Natural killer cell treated with Interleukin-12 subunit alpha and Interleukin-12 subunit beta and Interleukin-15 and Interleukin-18, amount 100 ng/mL, for 72 hours (primary cell): ENCODE results near the gene ABHD13. TPM values are rescaled to one million over a fixed set of nuclear protein-coding genes. Genes with fewer than 3 reads are reported as not detected.
A peak's percentile ranks its signal among the peaks of the same experiment; 100 is the strongest.

Source experiments
- ATAC-seq, 2 donors: fragments of 150-1000 bp; cut with Tn5 transposase in 1 of 2; sonication (Bioruptor Pico), chemical (Tn5 transposase) in 1 of 2; 2 replicates each; pipeline ENCODE4 v1.10.0; 2021
- DNase-seq: peaks from one replicate; pipeline ENCODE4 v3.0.0; 2022; ENCODE audit warnings: low spot score
- H3K27ac Mint-ChIP-seq, 2 donors: 1 replicate in 1 of 2; 2 replicates in 1 of 2; pipeline ENCODE4 v1.8.0; 2022; ENCODE audit warnings: mixed read lengths in 2 of 2, mild to moderate bottlenecking in 1 of 2, moderate library complexity in 1 of 2
- H3K27me3 Mint-ChIP-seq, 2 donors: 1 replicate in 1 of 2; 2 replicates in 1 of 2; pipeline ENCODE4 v1.8.0; 2022; ENCODE audit warnings: mixed read lengths in 2 of 2
- H3K36me3 Mint-ChIP-seq: one replicate; pipeline ENCODE4 v1.8.0; 2022; ENCODE audit warnings: mixed read lengths
- H3K4me1 Mint-ChIP-seq, 2 donors: 1 replicate in 1 of 2; 2 replicates in 1 of 2; pipeline ENCODE4 v1.8.0; 2022; ENCODE audit warnings: low read depth in 2 of 2, mixed read lengths in 2 of 2, mild to moderate bottlenecking in 1 of 2
- H3K4me3 Mint-ChIP-seq: one replicate; pipeline ENCODE4 v1.8.0; 2022; ENCODE audit warnings: mixed read lengths
- H3K9me3 Mint-ChIP-seq: 2 replicates; pipeline ENCODE4 v1.8.0; 2022; ENCODE audit warnings: mixed read lengths
- total RNA-seq, 2 donors: library from RNA; stranded (reverse); gene quantifications; one replicate each; pipeline ENCODE4 v1.2.3, GENCODE V29; 2022

ABHD13 gene
- 1 to 10 TPM; 6.5 to 9.9 TPM for total RNA-seq

DNA sequence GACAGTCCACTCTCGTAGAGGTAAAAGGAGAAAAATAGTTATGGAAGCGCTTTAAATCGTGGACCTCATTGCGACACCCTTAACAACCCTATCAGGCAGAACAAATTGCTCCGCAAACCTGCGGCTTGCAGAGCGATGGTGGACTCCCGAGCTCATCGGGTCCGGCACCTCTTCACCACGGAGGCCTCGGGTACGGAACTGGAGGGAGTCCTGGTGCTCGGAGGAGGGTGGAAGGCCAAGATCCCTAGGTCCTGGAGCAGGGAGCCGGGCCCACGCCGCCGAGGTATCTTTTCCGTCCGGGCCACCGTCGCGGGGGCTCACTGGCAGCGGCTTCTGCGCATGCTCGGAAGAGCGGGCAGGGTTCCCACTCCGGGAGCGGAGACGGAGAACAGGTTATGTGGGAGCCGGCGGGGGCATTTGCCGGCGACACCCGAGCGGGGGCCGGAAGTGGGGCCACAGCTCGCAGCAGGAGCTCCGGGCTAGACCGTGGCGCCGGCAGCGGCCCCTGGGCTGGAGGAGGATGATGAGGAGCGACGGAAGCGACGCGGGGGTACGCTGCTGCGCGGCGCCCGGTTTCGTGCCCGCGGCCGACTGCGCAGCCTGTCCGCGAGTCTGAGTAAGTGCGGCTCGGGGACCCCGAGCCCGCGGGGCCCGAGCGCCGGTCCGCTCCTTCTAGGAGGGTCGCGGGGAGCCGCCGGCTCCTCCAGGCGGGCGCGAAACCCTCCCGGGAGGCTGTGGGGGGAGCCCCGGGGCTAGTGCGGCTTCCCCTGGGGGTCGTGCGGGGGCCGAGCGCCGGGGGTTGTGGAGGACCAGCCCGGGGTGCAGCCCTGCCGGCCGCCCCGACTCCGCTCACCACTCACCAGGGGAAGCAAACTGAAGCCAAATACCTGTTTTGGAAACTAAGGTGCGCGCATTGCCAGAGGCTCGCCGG is at the start of gene ABHD13:
Gene ABHD13 (plus strand): TSS at position 349 of the 931 bp plus-strand sequence. CDS start 10,827 bp downstream, outside the sequence.
- Mint-ChIP-seq H3K9me3 (no peaks in the 10 kb centered on the region), H3K36me3 (peaks cover 6% of the 10 kb centered on the region), H3K27me3 (no peaks in the 10 kb centered on the region), H3K27ac (peak within 1 kb of the TSS; percentile 95 to 97), H3K4me3 (peak within 1 kb of the TSS; percentile 93), H3K4me1 (peaks cover 30 to 38% of the 10 kb centered on the region in 2 donors)
- DNase-seq: peak; percentile 93
- ATAC-seq: peak; percentile 91 to 95

DNA sequence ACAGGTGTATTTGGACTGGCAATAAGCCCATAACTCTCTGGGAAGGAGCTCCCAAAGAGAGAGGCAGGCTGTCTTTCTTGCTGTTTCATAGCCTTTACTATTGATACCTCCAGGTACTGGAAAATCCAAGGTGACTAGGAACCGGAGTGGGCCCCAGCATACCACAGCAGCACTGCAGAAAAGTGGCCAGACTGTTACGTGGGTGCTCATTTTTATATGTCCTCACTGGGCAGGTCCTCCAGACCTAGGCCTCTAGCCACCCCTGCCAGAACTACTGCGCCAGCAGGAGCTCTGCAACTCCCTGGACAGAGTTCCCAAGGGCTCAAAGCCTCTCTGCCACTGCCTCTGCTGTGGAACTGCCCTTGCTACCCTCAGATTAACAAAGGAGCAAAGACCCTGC is 49.3 kb upstream of the ABHD13 start:
- H3K4me1 Mint-ChIP-seq: no peaks in the 10 kb centered on the region
- peaks cover 30% of the 10 kb centered on the region for H3K36me3 Mint-ChIP-seq
- peaks cover 11 to 42% of the 10 kb centered on the region in 2 donors for H3K27me3 Mint-ChIP-seq
- peaks cover 22% of the 10 kb centered on the region for H3K9me3 Mint-ChIP-seq
- no peak overlapping the region for H3K27ac Mint-ChIP-seq
- no peak for DNase-seq
- no peak for ATAC-seq
- H3K4me3 Mint-ChIP-seq: no peak overlapping the region

GRCh38 chr13:108176685-108177274 is 41.4 kb upstream of the ABHD13 start:
- Mint-ChIP-seq H3K27me3 (peaks cover 6 to 20% of the 10 kb centered on the region in 2 donors), H3K4me1 (no peaks in the 10 kb centered on the region), H3K9me3 (peaks cover 7% of the 10 kb centered on the region), H3K36me3 (peaks cover 11% of the 10 kb centered on the region), H3K27ac (no peak overlapping the region), H3K4me3 (no peak overlapping the region)
- ATAC-seq (no peak), DNase-seq (no peak)

- H3K4me3 Mint-ChIP-seq: no peak overlapping the region
- no peak for ATAC-seq
- H3K36me3 Mint-ChIP-seq: peaks cover 4% of the 10 kb centered on the region
- H3K9me3 Mint-ChIP-seq: no peaks in the 10 kb centered on the region
- no peaks in the 10 kb centered on the region for H3K4me1 Mint-ChIP-seq
- peaks cover 3 to 10% of the 10 kb centered on the region in 2 donors for H3K27me3 Mint-ChIP-seq
- no peak overlapping the region for H3K27ac Mint-ChIP-seq
- no peak for DNase-seq
Observed at GRCh38 chr13:108178078-108178477, 40.1 kb upstream of the ABHD13 start.

GRCh38 chr13:108182652-108183051 is 35.5 kb upstream of the ABHD13 start:
- Mint-ChIP-seq H3K27ac (no peak overlapping the region), H3K4me3 (no peak overlapping the region), H3K9me3 (no peaks in the 10 kb centered on the region), H3K4me1 (no peaks in the 10 kb centered on the region), H3K27me3 (peaks cover 7 to 23% of the 10 kb centered on the region in 2 donors), H3K36me3 (no peaks in the 10 kb centered on the region)
- no peak for DNase-seq
- ATAC-seq: no peak

- no peaks in the 10 kb centered on the region for H3K9me3 Mint-ChIP-seq
- ATAC-seq (no peak), DNase-seq (no peak)
- no peaks in the 10 kb centered on the region for H3K36me3 Mint-ChIP-seq
- H3K4me1 Mint-ChIP-seq: no peaks in the 10 kb centered on the region
- no peak overlapping the region for H3K4me3 Mint-ChIP-seq
- H3K27me3 Mint-ChIP-seq: peaks cover 11 to 39% of the 10 kb centered on the region in 2 donors
- no peak overlapping the region for H3K27ac Mint-ChIP-seq
Observed at GRCh38 chr13:108185223-108185622, 33.0 kb upstream of the ABHD13 start.

DNA sequence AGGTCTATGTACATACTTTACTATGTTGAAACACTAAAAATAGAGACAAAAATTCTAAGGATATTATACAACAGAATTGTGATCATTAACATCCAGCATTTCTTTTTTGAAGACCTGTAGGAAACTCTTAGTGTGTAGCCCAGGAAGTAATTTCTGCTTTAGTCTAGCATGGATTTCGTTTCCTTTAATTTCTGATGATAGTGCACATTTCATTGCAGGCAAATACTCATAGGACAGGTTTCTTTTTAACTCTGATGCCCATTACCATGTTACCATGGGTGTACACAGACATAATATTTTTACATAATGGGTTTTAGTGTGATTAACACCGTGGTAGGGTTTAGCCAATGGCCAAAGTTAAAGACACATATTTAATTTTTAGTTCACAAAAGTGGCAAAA is 29.9 kb upstream of the ABHD13 start:
- Mint-ChIP-seq H3K27ac (no peak overlapping the region), H3K4me1 (no peaks in the 10 kb centered on the region), H3K4me3 (no peak overlapping the region), H3K27me3 (peaks cover 21 to 64% of the 10 kb centered on the region in 2 donors), H3K36me3 (no peaks in the 10 kb centered on the region), H3K9me3 (peaks cover 6% of the 10 kb centered on the region)
- ATAC-seq: no peak
- DNase-seq: no peak

- H3K9me3 Mint-ChIP-seq: peaks cover 9% of the 10 kb centered on the region
- H3K4me1 Mint-ChIP-seq: no peaks in the 10 kb centered on the region
- DNase-seq (no peak), ATAC-seq (no peak)
- H3K27me3 Mint-ChIP-seq: peaks cover 24 to 58% of the 10 kb centered on the region in 2 donors
- no peak overlapping the region for H3K4me3 Mint-ChIP-seq
- no peaks in the 10 kb centered on the region for H3K36me3 Mint-ChIP-seq
- H3K27ac Mint-ChIP-seq: no peak overlapping the region
Observed at GRCh38 chr13:108190897-108191296, 27.3 kb upstream of the ABHD13 start.

DNA sequence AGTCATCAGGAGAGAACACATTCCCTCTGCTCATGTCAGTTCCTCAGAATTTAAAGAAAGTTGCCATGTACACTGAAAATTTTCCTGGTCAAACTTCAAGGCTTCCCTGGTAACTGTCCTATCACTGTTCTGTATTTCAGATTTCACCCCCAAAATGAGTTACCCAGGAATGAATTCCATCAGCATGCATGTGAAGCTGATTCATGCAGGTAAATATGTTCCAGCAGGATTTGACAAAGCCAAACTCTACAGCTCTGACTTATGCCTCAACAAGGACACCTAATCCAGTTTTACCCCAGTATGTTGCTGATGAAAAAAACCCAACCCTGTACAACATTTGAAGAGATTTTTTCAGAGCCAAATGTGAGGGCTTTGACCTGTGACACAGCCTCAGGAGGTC is 24.4 kb upstream of the ABHD13 start:
- Mint-ChIP-seq H3K9me3 (peaks cover 9% of the 10 kb centered on the region), H3K4me1 (no peaks in the 10 kb centered on the region), H3K36me3 (peaks cover 5% of the 10 kb centered on the region), H3K4me3 (no peak overlapping the region), H3K27me3 (peaks cover 29 to 59% of the 10 kb centered on the region in 2 donors), H3K27ac (no peak overlapping the region)
- DNase-seq (no peak), ATAC-seq (no peak)

GRCh38 chr13:108194435-108194936 is 23.7 kb upstream of the ABHD13 start:
- Mint-ChIP-seq H3K4me3 (no peak overlapping the region), H3K27me3 (peaks cover 28 to 60% of the 10 kb centered on the region in 2 donors), H3K4me1 (no peaks in the 10 kb centered on the region), H3K36me3 (peaks cover 8% of the 10 kb centered on the region), H3K27ac (no peak overlapping the region), H3K9me3 (peaks cover 9% of the 10 kb centered on the region)
- ATAC-seq: peak in 1 of 2 donors; percentile 52
- no peak for DNase-seq

DNA sequence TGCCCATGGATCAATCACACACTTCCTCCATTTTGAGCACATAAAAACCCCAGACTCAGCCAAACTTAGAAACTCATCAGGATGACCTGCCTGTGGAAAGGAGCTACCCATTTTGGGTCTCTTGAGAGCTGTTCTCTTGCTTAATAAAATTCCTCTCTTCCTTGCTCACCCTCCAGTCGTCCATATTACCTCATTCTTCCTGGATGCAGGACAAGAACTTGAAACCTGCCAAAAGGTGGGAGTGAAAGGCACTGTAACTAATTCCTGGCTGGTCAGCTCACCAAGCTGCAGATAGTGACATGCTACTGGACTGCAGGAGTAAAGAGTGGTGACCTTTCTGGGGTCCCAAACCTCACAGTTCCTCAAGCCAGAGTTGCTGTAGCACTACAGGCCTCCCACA is 23.0 kb upstream of the ABHD13 start:
- H3K27ac Mint-ChIP-seq: no peak overlapping the region
- H3K9me3 Mint-ChIP-seq: peaks cover 9% of the 10 kb centered on the region
- ATAC-seq (no peak), DNase-seq (no peak)
- peaks cover 24 to 66% of the 10 kb centered on the region in 2 donors for H3K27me3 Mint-ChIP-seq
- peaks cover 14% of the 10 kb centered on the region for H3K36me3 Mint-ChIP-seq
- H3K4me1 Mint-ChIP-seq: peaks cover 0 to 4% of the 10 kb centered on the region in 2 donors
- no peak overlapping the region for H3K4me3 Mint-ChIP-seq

- H3K36me3 Mint-ChIP-seq: peaks cover 14% of the 10 kb centered on the region
- peaks cover 7% of the 10 kb centered on the region for H3K9me3 Mint-ChIP-seq
- DNase-seq (no peak), ATAC-seq (peak; percentile 30 to 43)
- no peak overlapping the region for H3K4me3 Mint-ChIP-seq
- H3K4me1 Mint-ChIP-seq: peaks cover 1 to 4% of the 10 kb centered on the region in 2 donors
- no peak overlapping the region for H3K27ac Mint-ChIP-seq
- peaks cover 18 to 59% of the 10 kb centered on the region in 2 donors for H3K27me3 Mint-ChIP-seq
Observed at GRCh38 chr13:108195861-108196260, 22.3 kb upstream of the ABHD13 start.

GRCh38 chr13:108200781-108201398 is 17.3 kb upstream of the ABHD13 start:
- Mint-ChIP-seq H3K27me3 (peaks cover 9 to 31% of the 10 kb centered on the region in 2 donors), H3K36me3 (peaks cover 41% of the 10 kb centered on the region), H3K4me3 (peak overlapping the region; percentile 72), H3K27ac (peak overlapping the region; percentile 75 to 78), H3K9me3 (peaks cover 16% of the 10 kb centered on the region), H3K4me1 (peaks cover 38 to 40% of the 10 kb centered on the region in 2 donors)
- ATAC-seq (peak; percentile 87 to 91), DNase-seq (no peak)
